HL-60 (cell line): ENCODE measurements around the gene RILPL1.
A peak's percentile ranks its signal among the peaks of the same experiment; 100 is the strongest.

Experiments
- GABPA ChIP-seq: IDR thresholded peaks from 2 replicates; pipeline ENCODE4 v1.6.1; 2012; ENCODE audit warnings: low read depth
- POLR2AphosphoS5 ChIP-seq: IDR thresholded peaks from 2 replicates; pipeline ENCODE4 v1.6.1; 2012; ENCODE audit warnings: low read depth
- SPI1 ChIP-seq: IDR thresholded peaks from 2 replicates; pipeline ENCODE4 v1.6.1; 2012; ENCODE audit warnings: low read depth, mild to moderate bottlenecking, borderline replicate concordance
- TF ChIP-seq, protein P1 (sequence below): IDR thresholded peaks from 2 replicates; pipeline ENCODE4 v1.6.1; 2012; ENCODE audit warnings: low read depth; ENCODE audit not compliant: insufficient replicate concordance
- TF ChIP-seq, protein P2 (sequence below): IDR thresholded peaks from one replicate; pipeline ENCODE4 v1.5.1; 2011; ENCODE audit warnings: low read length, control low read depth, inconsistent platforms; ENCODE audit not compliant: insufficient read depth

DNA sequence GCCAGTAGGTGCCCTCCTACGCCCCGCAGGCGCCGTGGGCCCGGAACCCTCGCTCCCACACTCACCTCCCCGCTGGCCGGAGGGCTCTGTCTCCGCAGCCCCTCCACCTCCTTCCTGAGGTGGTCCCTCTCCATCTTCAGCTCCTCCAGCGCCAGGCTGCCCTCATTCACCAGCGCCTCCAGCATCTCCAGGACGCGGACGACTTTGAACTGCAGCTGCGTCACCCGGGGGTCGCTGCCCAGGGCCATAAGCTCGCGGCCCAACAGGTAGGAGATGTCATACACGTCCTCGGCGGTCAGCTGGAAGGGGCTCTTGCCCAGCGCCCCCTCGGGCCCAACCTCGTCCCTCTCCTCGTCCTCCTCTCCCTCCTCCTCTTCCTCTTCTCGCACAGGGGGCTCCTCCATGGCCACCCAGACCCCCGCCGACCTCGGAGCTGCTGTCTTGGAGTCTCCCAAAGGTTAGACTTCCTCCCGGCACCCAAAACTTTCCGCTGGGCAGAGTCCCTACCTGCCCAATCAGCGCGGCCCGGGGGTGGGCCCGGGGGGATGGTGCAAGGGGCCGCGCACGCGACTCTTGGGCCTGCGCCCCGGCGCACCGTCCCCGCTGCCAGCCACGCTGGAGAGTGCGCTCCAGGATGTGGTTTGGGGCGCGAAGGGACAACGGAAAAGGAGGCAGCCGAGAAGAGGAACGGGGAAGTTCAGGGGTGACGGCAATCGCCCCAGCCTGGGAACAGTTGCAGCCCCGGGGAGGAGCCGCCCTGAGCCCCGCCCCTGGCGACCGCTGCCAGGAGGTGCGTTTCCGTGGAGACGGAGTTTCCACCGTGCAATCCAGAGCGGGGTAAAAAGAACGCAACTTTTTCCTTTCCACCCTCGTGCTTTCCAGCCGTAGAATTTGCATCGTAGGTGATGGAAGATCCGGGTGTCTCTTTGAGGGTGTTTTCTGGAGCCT lies 97.2 kb downstream of the RILPL1 start, which contains the start of gene RILPL2:
- TF ChIP-seq, protein P1, sequence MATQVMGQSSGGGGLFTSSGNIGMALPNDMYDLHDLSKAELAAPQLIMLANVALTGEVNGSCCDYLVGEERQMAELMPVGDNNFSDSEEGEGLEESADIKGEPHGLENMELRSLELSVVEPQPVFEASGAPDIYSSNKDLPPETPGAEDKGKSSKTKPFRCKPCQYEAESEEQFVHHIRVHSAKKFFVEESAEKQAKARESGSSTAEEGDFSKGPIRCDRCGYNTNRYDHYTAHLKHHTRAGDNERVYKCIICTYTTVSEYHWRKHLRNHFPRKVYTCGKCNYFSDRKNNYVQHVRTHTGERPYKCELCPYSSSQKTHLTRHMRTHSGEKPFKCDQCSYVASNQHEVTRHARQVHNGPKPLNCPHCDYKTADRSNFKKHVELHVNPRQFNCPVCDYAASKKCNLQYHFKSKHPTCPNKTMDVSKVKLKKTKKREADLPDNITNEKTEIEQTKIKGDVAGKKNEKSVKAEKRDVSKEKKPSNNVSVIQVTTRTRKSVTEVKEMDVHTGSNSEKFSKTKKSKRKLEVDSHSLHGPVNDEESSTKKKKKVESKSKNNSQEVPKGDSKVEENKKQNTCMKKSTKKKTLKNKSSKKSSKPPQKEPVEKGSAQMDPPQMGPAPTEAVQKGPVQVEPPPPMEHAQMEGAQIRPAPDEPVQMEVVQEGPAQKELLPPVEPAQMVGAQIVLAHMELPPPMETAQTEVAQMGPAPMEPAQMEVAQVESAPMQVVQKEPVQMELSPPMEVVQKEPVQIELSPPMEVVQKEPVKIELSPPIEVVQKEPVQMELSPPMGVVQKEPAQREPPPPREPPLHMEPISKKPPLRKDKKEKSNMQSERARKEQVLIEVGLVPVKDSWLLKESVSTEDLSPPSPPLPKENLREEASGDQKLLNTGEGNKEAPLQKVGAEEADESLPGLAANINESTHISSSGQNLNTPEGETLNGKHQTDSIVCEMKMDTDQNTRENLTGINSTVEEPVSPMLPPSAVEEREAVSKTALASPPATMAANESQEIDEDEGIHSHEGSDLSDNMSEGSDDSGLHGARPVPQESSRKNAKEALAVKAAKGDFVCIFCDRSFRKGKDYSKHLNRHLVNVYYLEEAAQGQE: peak; percentile 39
- TF ChIP-seq, protein P2, sequence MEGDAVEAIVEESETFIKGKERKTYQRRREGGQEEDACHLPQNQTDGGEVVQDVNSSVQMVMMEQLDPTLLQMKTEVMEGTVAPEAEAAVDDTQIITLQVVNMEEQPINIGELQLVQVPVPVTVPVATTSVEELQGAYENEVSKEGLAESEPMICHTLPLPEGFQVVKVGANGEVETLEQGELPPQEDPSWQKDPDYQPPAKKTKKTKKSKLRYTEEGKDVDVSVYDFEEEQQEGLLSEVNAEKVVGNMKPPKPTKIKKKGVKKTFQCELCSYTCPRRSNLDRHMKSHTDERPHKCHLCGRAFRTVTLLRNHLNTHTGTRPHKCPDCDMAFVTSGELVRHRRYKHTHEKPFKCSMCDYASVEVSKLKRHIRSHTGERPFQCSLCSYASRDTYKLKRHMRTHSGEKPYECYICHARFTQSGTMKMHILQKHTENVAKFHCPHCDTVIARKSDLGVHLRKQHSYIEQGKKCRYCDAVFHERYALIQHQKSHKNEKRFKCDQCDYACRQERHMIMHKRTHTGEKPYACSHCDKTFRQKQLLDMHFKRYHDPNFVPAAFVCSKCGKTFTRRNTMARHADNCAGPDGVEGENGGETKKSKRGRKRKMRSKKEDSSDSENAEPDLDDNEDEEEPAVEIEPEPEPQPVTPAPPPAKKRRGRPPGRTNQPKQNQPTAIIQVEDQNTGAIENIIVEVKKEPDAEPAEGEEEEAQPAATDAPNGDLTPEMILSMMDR: no peak
- TF ChIP-seq POLR2AphosphoS5 (peak; percentile 92), SPI1 (peak; percentile 66; the same call in 1 of the 2 replicates), GABPA (peak; percentile 78)
